HCT116 (cell line): ENCODE results near the gene ANKRD2. TPM values are rescaled to one million over a fixed set of nuclear protein-coding genes. Genes with fewer than 3 reads are reported as not detected.
A peak's percentile ranks its signal among the peaks of the same experiment; 100 is the strongest.

Experiments
- ATAC-seq: fragments of 200-7000 bp; cut with Tn5 transposase; 2 replicates; pipeline ENCODE4 v1.9.1; 2020; ENCODE audit warnings: mild to moderate bottlenecking, moderate library complexity
- BruUV-seq: library from RNA; stranded (reverse); fragments of 400-500 nt; replicated peaks from 2 replicates; lab custom pipeline; 2021; lab: Mats Ljungman, UMichigan
- CTCF ChIA-PET: fragments of 300-600 bp; sonication (Branson Sonifier 250); formaldehyde crosslinking; loops from one replicate; lab custom pipeline; 2021; ENCODE audit warnings: antibody characterized with exemption; lab: Charles Lee
- POLR2A ChIA-PET: fragments of 300-600, 350-600 bp; sonication (Branson Sonifier 250); formaldehyde crosslinking; loops from one replicate; lab custom pipeline; 2021; ENCODE audit warnings: antibody characterized with exemption; lab: Charles Lee
- RAD21 ChIA-PET, 2 experiments: fragments of 300-600 bp; sonication (Branson Sonifier 250); formaldehyde crosslinking; loops; one replicate each; lab custom pipeline; 2023; ENCODE audit warnings: low total read pairs in 2 of 2; ENCODE audit not compliant: uncharacterized antibody in 2 of 2, unreplicated experiment in 2 of 2, low non-redundant PET in 1 of 2; lab: Charles Lee
- DNase-seq: peaks from one replicate; pipeline ENCODE4 v3.0.0-alpha.2; 2010; ENCODE audit warnings: low read depth, low spot score
- H2AFZ ChIP-seq: fragments of 200-600 bp; shearing (Covaris generic), sonication (generic); 2 replicates; pipeline ENCODE4 v1.6.1; 2017; ENCODE audit warnings: low read depth, mixed run types, mixed read lengths, antibody characterized with exemption, low read length; ENCODE audit not compliant: poor library complexity, severe bottlenecking
- H3K27ac ChIP-seq: 2 replicates; pipeline ENCODE4 v1.5.1; 2012; ENCODE audit warnings: low read depth, low read length
- H3K27me3 ChIP-seq: fragments of 200-600 bp; sonication (generic); 2 replicates; pipeline ENCODE4 v1.6.1; 2016; ENCODE audit warnings: mixed run types, low read length, mixed read lengths; ENCODE audit not compliant: insufficient read depth
- H3K36me3 ChIP-seq, 2 experiments: fragments of 200-500 bp in 1 of 2; fragments of 200-600 bp in 1 of 2; sonication (Bioruptor generic) in 1 of 2; sonication (generic) in 1 of 2; 2 replicates each; pipeline versions ENCODE4 v1.5.1 to v1.6.1; 2014 to 2016; ENCODE audit warnings: low read length in 2 of 2, inconsistent platforms in 1 of 2, mixed read lengths in 1 of 2, mixed run types in 1 of 2; ENCODE audit not compliant: insufficient read depth in 2 of 2, control insufficient read depth in 1 of 2
- H3K4me1 ChIP-seq, 2 experiments: fragments of 200-600 bp in 1 of 2; sonication (generic) in 1 of 2; 2 replicates each; pipeline versions ENCODE4 v1.5.1 to v1.6.1; 2012 to 2017; ENCODE audit warnings: low read length in 2 of 2, inconsistent platforms in 1 of 2, mild to moderate bottlenecking in 1 of 2, mixed read lengths in 1 of 2, mixed run types in 1 of 2, moderate library complexity in 1 of 2; ENCODE audit not compliant: insufficient read depth in 2 of 2, control insufficient read depth in 1 of 2
- H3K4me2 ChIP-seq: fragments of 200-600 bp; sonication (generic); 2 replicates; pipeline ENCODE4 v1.6.1; 2017; ENCODE audit warnings: mixed run types, low read length, mixed read lengths
- H3K4me3 ChIP-seq, 2 experiments: fragments of 200-600 bp in 1 of 2; sonication (generic) in 1 of 2; replicated peaks in 1 of 2; 2 replicates each; pipeline ENCODE4 v1.5.1; 2011 to 2016; ENCODE audit warnings: low read length in 2 of 2, control low read depth in 1 of 2, low read depth in 1 of 2, mild to moderate bottlenecking in 1 of 2, mixed read lengths in 1 of 2, mixed run types in 1 of 2
- H3K79me2 ChIP-seq: fragments of 200-600 bp; sonication (generic); 2 replicates; pipeline ENCODE4 v1.6.1; 2017; ENCODE audit warnings: mild to moderate bottlenecking, mixed run types, low read length, moderate library complexity, mixed read lengths; ENCODE audit not compliant: insufficient read depth
- H3K9ac ChIP-seq: fragments of 200-600 bp; sonication (generic); 2 replicates; pipeline ENCODE4 v1.6.1; 2016; ENCODE audit warnings: low read length, mixed read lengths
- H3K9me2 ChIP-seq: fragments of 200-600 bp; sonication (generic), shearing (Covaris generic); 2 replicates; pipeline ENCODE4 v1.6.1; 2017; ENCODE audit warnings: mixed run types, mild to moderate bottlenecking, moderate library complexity; ENCODE audit not compliant: insufficient read depth
- H3K9me3 ChIP-seq, 2 experiments: fragments of 200-500 bp in 1 of 2; fragments of 200-600 bp in 1 of 2; sonication (Bioruptor generic) in 1 of 2; sonication (generic) in 1 of 2; 2 replicates each; pipeline ENCODE4 v1.6.1; 2014 to 2017; ENCODE audit warnings: low read length in 2 of 2, mixed read lengths in 2 of 2, inconsistent platforms in 1 of 2, low read depth in 1 of 2, mild to moderate bottlenecking in 1 of 2, mixed run types in 1 of 2, moderate library complexity in 1 of 2; ENCODE audit not compliant: control insufficient read depth in 1 of 2, insufficient read depth in 1 of 2
- H4K20me1 ChIP-seq: fragments of 200-600 bp; sonication (generic), shearing (Covaris generic); 2 replicates; pipeline ENCODE4 v1.6.1; 2017; ENCODE audit warnings: mixed run types, mild to moderate bottlenecking, moderate library complexity; ENCODE audit not compliant: insufficient read depth
- ATF3 ChIP-seq: IDR thresholded peaks from 2 replicates; pipeline ENCODE4 v1.6.1; 2012
- CBX3 ChIP-seq: IDR thresholded peaks from 2 replicates; pipeline ENCODE4 v1.6.1; 2012; ENCODE audit warnings: low read depth
- EGR1 ChIP-seq: IDR thresholded peaks from 2 replicates; pipeline ENCODE4 v1.6.1; 2012; ENCODE audit warnings: low read depth
- EZH2 ChIP-seq: fragments of 200-600 bp; sonication (generic); IDR thresholded peaks from 2 replicates; pipeline ENCODE4 v1.6.1; 2017; ENCODE audit warnings: antibody characterized with exemption, mixed run types
- EZH2phosphoT487 ChIP-seq: fragments of 200-600 bp; IDR thresholded peaks from 2 replicates; pipeline ENCODE4 v1.6.1; 2018; ENCODE audit warnings: antibody characterized with exemption, borderline replicate concordance
- FOSL1 ChIP-seq: IDR thresholded peaks from 2 replicates; pipeline ENCODE4 v1.6.1; 2012; ENCODE audit warnings: low read depth
- SIN3A ChIP-seq: IDR thresholded peaks from 2 replicates; pipeline ENCODE4 v1.6.1; 2012; ENCODE audit warnings: low read depth
- SP1 ChIP-seq: IDR thresholded peaks from 2 replicates; pipeline ENCODE4 v1.6.1; 2012; ENCODE audit warnings: low read depth
- SRF ChIP-seq: IDR thresholded peaks from 2 replicates; pipeline ENCODE4 v1.6.1; 2012; ENCODE audit warnings: low read depth
- ZBTB33 ChIP-seq: IDR thresholded peaks from 2 replicates; pipeline ENCODE4 v1.6.1; 2011; ENCODE audit warnings: mild to moderate bottlenecking, low read length, moderate library complexity; ENCODE audit not compliant: insufficient replicate concordance; ENCODE audit errors: extremely low read depth
- intact Hi-C: fragments of 100-400 bp; cut with micrococcal nuclease; formaldehyde crosslinking; loops from 2 replicates; pipeline ENCODE4 v1.10.0; 2022
- total RNA-seq: library from RNA; stranded (reverse); gene quantifications from one replicate; pipeline ENCODE4 v1.2.1, GENCODE V29; 2021; ENCODE audit not compliant: unreplicated experiment

ANKRD2 gene
- total RNA-seq, 1 experiment from 2014 or later, result 0.15 TPM

GRCh38 chr10:97631098-97631497 is 58.5 kb downstream of the ANKRD2 start:
- no peaks in the 10 kb centered on the region for H3K9me3 ChIP-seq
- H3K4me3 ChIP-seq, result no peak overlapping the region
- H3K4me2 ChIP-seq, result no peak overlapping the region
- H3K4me1 ChIP-seq, result peaks cover 0 to 27% of the 10 kb centered on the region in 2 experiments; a peak in 3 of 4 replicates
- no peaks in the 10 kb centered on the region for H3K9me2 ChIP-seq
- BruUV-seq, result TSS peak; percentile 8
- TF ChIP-seq EZH2phosphoT487, result no peak
- no peak for TF ChIP-seq ZBTB33
- TF ChIP-seq ATF3, result no peak
- no peak for TF ChIP-seq CBX3
- TF ChIP-seq SIN3A, result no peak
- TF ChIP-seq EZH2, result no peak
- no peak for TF ChIP-seq SRF
- no peak for TF ChIP-seq FOSL1
- TF ChIP-seq EGR1, result no peak
- no peak for TF ChIP-seq SP1
- H4K20me1 ChIP-seq, result no peaks in the 10 kb centered on the region
- RAD21 ChIA-PET, result no interaction called here
- H3K36me3 ChIP-seq, result no peaks in the 10 kb centered on the region
- intact Hi-C loops, result no loop called here
- CTCF ChIA-PET, result no interaction called here
- H3K27ac ChIP-seq, result no peak overlapping the region
- POLR2A ChIA-PET, result no interaction called here
- no peak for DNase-seq
- no peak overlapping the region for H2AFZ ChIP-seq
- no peak for ATAC-seq
- no peak overlapping the region for H3K9ac ChIP-seq
- no peaks in the 10 kb centered on the region for H3K27me3 ChIP-seq
- H3K79me2 ChIP-seq, result peaks cover 6% of the 10 kb centered on the region; the same call in 1 of the 2 replicates
